OCI-LY3 (cell line): ENCODE measurements around the gene SCARB2.
A peak's percentile ranks its signal among the peaks of the same experiment; 100 is the strongest.

Source experiments
- H2AFZ ChIP-seq: fragments of 200-600, 300-600 bp; shearing (Covaris generic); 2 replicates; pipeline ENCODE4 v1.6.0; 2014; ENCODE audit warnings: antibody characterized with exemption, low read depth, low read length
- H3K27ac ChIP-seq: fragments of 200-600, 300-600 bp; sonication (generic); 2 replicates; pipeline ENCODE4 v1.5.1; 2014; ENCODE audit warnings: mild to moderate bottlenecking, low read length, moderate library complexity, mixed read lengths
- H3K27me3 ChIP-seq: fragments of 200-600, 300-600 bp; sonication (generic); 2 replicates; pipeline ENCODE4 v1.6.1; 2014; ENCODE audit warnings: low read depth, low read length, mixed read lengths
- H3K36me3 ChIP-seq: fragments of 200-600, 300-600 bp; sonication (generic); replicated peaks from 2 replicates; pipeline ENCODE3; 2014; ENCODE audit warnings: low read depth, low read length, mixed read lengths
- H3K4me1 ChIP-seq: fragments of 300-600, 200-600 bp; sonication (generic); 2 replicates; pipeline ENCODE4 v1.6.1; 2014; ENCODE audit warnings: low read length, mixed read lengths
- H3K4me2 ChIP-seq: fragments of 200-600, 300-600 bp; sonication (generic); 2 replicates; pipeline ENCODE4 v1.6.1; 2014; ENCODE audit warnings: low read length, mixed read lengths
- H3K4me3 ChIP-seq: fragments of 300-600, 200-600 bp; sonication (generic); 2 replicates; pipeline ENCODE4 v1.5.1; 2014; ENCODE audit warnings: antibody characterized with exemption, mild to moderate bottlenecking, low read length, moderate library complexity
- H3K79me2 ChIP-seq: fragments of 300-600, 200-600 bp; shearing (Covaris generic); 2 replicates; pipeline ENCODE4 v1.6.1; 2014; ENCODE audit warnings: mild to moderate bottlenecking, low read length, mixed read lengths
- H3K9ac ChIP-seq: fragments of 300-600, 200-600 bp; shearing (Covaris generic); 2 replicates; pipeline ENCODE4 v1.6.0; 2014; ENCODE audit warnings: mild to moderate bottlenecking, low read length, moderate library complexity
- H3K9me3 ChIP-seq: fragments of 200-600, 300-600 bp; shearing (Covaris generic); 2 replicates; pipeline ENCODE4 v1.6.1; 2014; ENCODE audit warnings: low read length, mixed read lengths; ENCODE audit not compliant: insufficient read depth
- H4K20me1 ChIP-seq: fragments of 200-600, 300-600 bp; sonication (generic); 2 replicates; pipeline ENCODE4 v1.6.1; 2016; ENCODE audit warnings: low read length, mixed read lengths; ENCODE audit not compliant: insufficient read depth
- CTCF ChIP-seq: fragments of 200-600, 300-600 bp; sonication (generic); IDR thresholded peaks from 2 replicates; pipeline ENCODE4 v1.5.1; 2014; ENCODE audit warnings: antibody characterized with exemption, low read length, low read depth
- EZH2phosphoT487 ChIP-seq: fragments of 200-600 bp; shearing (Covaris generic); IDR thresholded peaks from 2 replicates; pipeline ENCODE4 v1.6.1; 2018; ENCODE audit warnings: antibody characterized with exemption, mixed run types, low read depth

SCARB2 gene

DNA sequence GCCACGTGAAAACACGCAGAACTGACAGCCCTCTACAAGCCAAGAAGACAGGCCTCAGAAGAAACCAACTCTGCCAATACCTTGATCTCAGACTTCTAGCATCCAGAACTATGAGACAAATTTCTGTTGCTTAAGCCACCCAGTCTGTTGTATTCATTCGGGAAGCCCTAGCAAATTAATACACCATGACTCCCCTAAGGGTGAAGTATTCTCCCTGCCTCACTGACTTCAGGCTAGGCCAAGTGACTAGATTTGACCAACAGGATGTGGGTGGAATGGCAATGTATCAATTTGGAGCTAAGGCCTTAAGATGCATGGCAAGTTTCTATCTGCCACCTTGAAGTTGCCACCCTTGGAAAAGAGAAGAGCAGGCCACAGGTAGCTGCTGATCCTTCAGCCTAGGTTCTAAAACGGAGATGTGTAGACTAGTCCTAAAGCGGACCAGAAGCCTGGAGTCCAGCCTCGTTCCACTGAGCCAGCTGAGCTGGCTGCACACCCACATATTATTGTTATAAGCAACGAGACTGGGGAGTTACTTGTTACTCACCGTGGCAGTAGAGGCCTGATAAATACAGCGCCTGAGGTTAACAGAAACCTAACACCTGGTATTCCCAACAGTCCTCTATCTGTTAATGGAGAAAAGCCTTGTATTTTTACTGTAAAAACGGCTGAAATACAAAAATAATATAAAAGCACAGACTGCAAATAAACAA, 16.4 kb downstream of the SCARB2 start:
- Histone ChIP-seq H3K4me2 (peak overlapping the region; percentile 84), H2AFZ (no peak overlapping the region)

DNA sequence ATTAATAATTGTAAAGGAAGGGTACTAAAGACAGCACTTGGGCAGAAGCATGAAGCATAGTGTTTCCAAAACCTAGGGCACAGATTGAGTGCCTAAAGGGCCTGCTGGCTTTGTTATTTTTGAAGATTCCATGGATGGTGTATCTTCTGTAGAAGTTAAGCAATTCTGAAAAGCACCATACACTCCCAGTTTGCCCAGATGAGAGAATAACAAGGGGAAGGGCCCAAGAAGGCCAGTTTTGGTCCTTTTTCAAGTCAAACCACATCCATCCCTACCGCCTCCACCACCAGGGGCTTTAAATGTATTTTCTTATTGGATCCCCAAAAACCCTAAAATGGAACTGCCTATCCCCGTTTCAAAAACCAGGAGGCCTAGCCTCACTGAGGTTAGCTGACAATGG, 17.2 kb downstream of the SCARB2 start:
- Histone ChIP-seq H3K27ac (no peak overlapping the region), H2AFZ (no peak overlapping the region), H3K4me1 (peaks cover 59% of the 10 kb centered on the region), H3K9me3 (no peaks in the 10 kb centered on the region), H3K4me3 (no peak overlapping the region), H4K20me1 (peaks cover 6% of the 10 kb centered on the region; the same call in 1 of the 2 replicates), H3K79me2 (no peaks in the 10 kb centered on the region), H3K36me3 (peaks cover 2% of the 10 kb centered on the region), H3K27me3 (peaks cover 8% of the 10 kb centered on the region), H3K4me2 (no peak overlapping the region), H3K9ac (no peak overlapping the region)
- TF ChIP-seq EZH2phosphoT487 (no peak), CTCF (no peak)

More for the DNA sequence above, 16.4 kb downstream of the SCARB2 start:
- no peak overlapping the region for H3K4me3 ChIP-seq
- TF ChIP-seq EZH2phosphoT487 (no peak), CTCF (no peak)
- H4K20me1 ChIP-seq, result peaks cover 6% of the 10 kb centered on the region; the same call in 1 of the 2 replicates
- peaks cover 2% of the 10 kb centered on the region for H3K36me3 ChIP-seq
- H3K9me3 ChIP-seq, result no peaks in the 10 kb centered on the region
- H3K9ac ChIP-seq, result no peak overlapping the region
- H3K79me2 ChIP-seq, result no peaks in the 10 kb centered on the region
- H3K27ac ChIP-seq, result no peak overlapping the region
- peaks cover 61% of the 10 kb centered on the region for H3K4me1 ChIP-seq
- peaks cover 8% of the 10 kb centered on the region for H3K27me3 ChIP-seq

- TF ChIP-seq EZH2phosphoT487 (no peak), CTCF (no peak)
- H3K27me3 ChIP-seq, result peaks cover 8% of the 10 kb centered on the region
- no peak overlapping the region for H3K27ac ChIP-seq
- peaks cover 48% of the 10 kb centered on the region for H3K4me1 ChIP-seq
- peaks cover 2% of the 10 kb centered on the region for H3K36me3 ChIP-seq
- H3K9ac ChIP-seq, result no peak overlapping the region
- no peaks in the 10 kb centered on the region for H3K9me3 ChIP-seq
- H3K79me2 ChIP-seq, result no peaks in the 10 kb centered on the region
- peak overlapping the region; percentile 20 for H3K4me2 ChIP-seq
- peaks cover 6% of the 10 kb centered on the region; the same call in 1 of the 2 replicates for H4K20me1 ChIP-seq
- H2AFZ ChIP-seq, result no peak overlapping the region
- no peak overlapping the region for H3K4me3 ChIP-seq
Measured at GRCh38 chr4:76195326-76195725, 18.3 kb downstream of the SCARB2 start.

DNA sequence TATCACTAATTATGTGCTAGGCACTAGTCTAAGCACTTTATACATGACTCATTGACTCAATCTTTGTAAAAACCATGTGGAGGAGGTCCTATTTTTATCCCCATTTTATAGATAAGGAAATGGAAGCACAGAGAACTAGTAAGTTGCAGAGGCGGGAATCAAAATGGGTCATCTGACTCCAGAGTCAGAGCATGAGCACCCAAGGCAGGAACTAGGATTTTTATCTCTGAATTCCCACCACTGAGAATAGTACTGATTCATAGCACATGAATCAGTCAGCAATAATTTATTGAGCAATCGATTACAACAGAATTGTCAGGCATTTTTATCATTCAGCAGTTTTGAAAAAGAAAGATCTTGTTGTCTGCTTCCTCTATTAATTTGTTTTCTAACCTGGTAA, 19.3 kb downstream of the SCARB2 start:
- TF ChIP-seq CTCF (no peak), EZH2phosphoT487 (no peak)
- Histone ChIP-seq H3K4me3 (no peak overlapping the region), H3K4me1 (peaks cover 41% of the 10 kb centered on the region), H2AFZ (no peak overlapping the region), H3K27me3 (peaks cover 8% of the 10 kb centered on the region), H3K9me3 (no peaks in the 10 kb centered on the region), H3K9ac (no peak overlapping the region), H3K36me3 (peaks cover 2% of the 10 kb centered on the region), H3K27ac (no peak overlapping the region), H4K20me1 (peaks cover 6% of the 10 kb centered on the region; the same call in 1 of the 2 replicates), H3K4me2 (no peak overlapping the region), H3K79me2 (no peaks in the 10 kb centered on the region)
